Astrocyte (in vitro differentiated cells and primary cell): ENCODE data around the gene STX16. TPM values are rescaled to one million over a fixed set of nuclear protein-coding genes. Genes with fewer than 3 reads are reported as not detected.

Source experiments
- DNase-seq: peaks from one replicate; pipeline ENCODE4 v3.0.0-alpha.2; 2010; ENCODE audit warnings: low read depth
- FAIRE-seq: peaks from 2 replicates; lab custom pipeline; 2011; peaks lifted over from hg19 to GRCh38; lab: Jason Lieb, UNC
- H2AFZ ChIP-seq: 2 replicates; pipeline ENCODE4 v1.6.0; 2012; ENCODE audit warnings: low read depth, low read length, inconsistent platforms
- H3K27ac ChIP-seq: 2 replicates; pipeline ENCODE4 v1.5.1; 2011; ENCODE audit warnings: low read depth, low read length, inconsistent platforms
- H3K27me3 ChIP-seq: 2 replicates; pipeline ENCODE4 v1.6.0; 2011; ENCODE audit warnings: low read length, inconsistent platforms; ENCODE audit not compliant: insufficient read depth
- H3K36me3 ChIP-seq: 2 replicates; pipeline ENCODE4 v1.5.1; 2011; ENCODE audit warnings: low read length, inconsistent platforms; ENCODE audit not compliant: insufficient read depth
- H3K4me1 ChIP-seq: 2 replicates; pipeline ENCODE4 v1.5.1; 2011; ENCODE audit warnings: low read length, inconsistent platforms; ENCODE audit not compliant: insufficient read depth
- H3K4me2 ChIP-seq: 2 replicates; pipeline ENCODE4 v1.6.0; 2012; ENCODE audit warnings: low read length, inconsistent platforms
- H3K4me3 ChIP-seq: 2 replicates; pipeline ENCODE4 v1.5.1; 2011; ENCODE audit warnings: low read depth, mild to moderate bottlenecking, low read length, inconsistent platforms; ENCODE audit not compliant: insufficient read depth
- H3K79me2 ChIP-seq: 2 replicates; pipeline ENCODE4 v1.6.0; 2012; ENCODE audit warnings: mild to moderate bottlenecking, low read length, inconsistent platforms; ENCODE audit not compliant: insufficient read depth
- H3K9ac ChIP-seq: 2 replicates; pipeline ENCODE4 v1.6.0; 2012; ENCODE audit warnings: mild to moderate bottlenecking, low read length, inconsistent platforms
- H3K9me3 ChIP-seq: 2 replicates; pipeline ENCODE4 v1.5.1; 2012; ENCODE audit warnings: low read depth, mild to moderate bottlenecking, low read length, inconsistent platforms; ENCODE audit not compliant: insufficient read depth
- H4K20me1 ChIP-seq: 2 replicates; pipeline ENCODE4 v1.6.0; 2012; ENCODE audit warnings: low read length, inconsistent platforms; ENCODE audit not compliant: insufficient read depth
- H3K27ac Mint-ChIP-seq: one replicate; pipeline ENCODE4 v1.8.0; 2021; ENCODE audit warnings: mild to moderate bottlenecking, mixed read lengths; ENCODE audit not compliant: unreplicated experiment
- H3K27me3 Mint-ChIP-seq: one replicate; pipeline ENCODE4 v1.8.0; 2021; ENCODE audit warnings: low read depth, mixed read lengths; ENCODE audit not compliant: unreplicated experiment
- H3K36me3 Mint-ChIP-seq: one replicate; pipeline ENCODE4 v1.8.0; 2021; ENCODE audit warnings: low read depth, mixed read lengths; ENCODE audit not compliant: unreplicated experiment
- H3K4me1 Mint-ChIP-seq: one replicate; pipeline ENCODE4 v1.8.0; 2021; ENCODE audit warnings: low read depth, mixed read lengths; ENCODE audit not compliant: unreplicated experiment
- H3K4me3 Mint-ChIP-seq: one replicate; pipeline ENCODE4 v1.8.0; 2021; ENCODE audit warnings: mild to moderate bottlenecking, moderate library complexity, mixed read lengths; ENCODE audit not compliant: unreplicated experiment
- H3K9me3 Mint-ChIP-seq: one replicate; pipeline ENCODE4 v1.8.0; 2021; ENCODE audit warnings: mild to moderate bottlenecking, mixed read lengths; ENCODE audit not compliant: unreplicated experiment
- EZH2 ChIP-seq: IDR thresholded peaks from 2 replicates; pipeline ENCODE4 v1.6.1; 2012; ENCODE audit warnings: mild to moderate bottlenecking, low read length, inconsistent platforms; ENCODE audit not compliant: insufficient read depth
- total RNA-seq: library from RNA; stranded (reverse); gene quantifications from 2 replicates; pipeline ENCODE4 v1.2.1, GENCODE V29; 2021
- TF ChIP-seq, protein P1 (sequence below): IDR thresholded peaks from 2 replicates; pipeline ENCODE4 v1.5.1; 2011; ENCODE audit warnings: low read depth, mild to moderate bottlenecking, inconsistent platforms, low read length, moderate library complexity; ENCODE audit not compliant: insufficient read depth

Gene STX16
- total RNA-seq, 1 donor from 2014 or later = 59.3 TPM

DNA sequence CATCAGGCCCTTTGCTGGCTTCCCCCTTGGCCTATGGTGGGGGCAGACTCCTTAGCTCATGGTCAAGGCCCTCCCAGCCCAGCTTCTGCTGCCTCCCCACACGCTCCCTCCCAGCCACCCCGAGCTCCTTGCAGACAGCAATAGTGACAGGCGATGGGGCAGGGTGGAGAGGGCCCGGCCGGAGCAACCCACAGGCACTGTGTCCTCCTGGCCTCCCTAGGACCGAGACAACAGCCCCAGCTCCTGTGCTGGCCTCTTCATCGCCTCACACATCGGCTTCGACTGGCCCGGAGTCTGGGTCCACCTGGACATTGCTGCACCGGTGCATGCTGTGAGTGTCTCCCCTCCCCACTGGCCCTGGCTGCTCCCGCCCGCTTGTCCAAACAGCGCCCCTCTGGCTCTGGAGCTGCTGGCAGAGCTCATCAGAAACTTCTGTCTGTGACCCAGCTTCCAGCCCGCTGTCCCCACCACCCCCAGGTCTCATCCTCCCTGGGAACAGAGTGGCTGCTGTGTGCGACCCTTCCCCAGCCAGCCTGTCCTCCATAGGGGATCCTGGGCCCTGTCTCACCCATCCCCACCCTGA, 63.3 kb downstream of the STX16 start:
- Histone ChIP-seq H3K4me1 (no peaks in the 10 kb centered on the region), H3K27me3 (peaks cover 4% of the 10 kb centered on the region), H4K20me1 (no peaks in the 10 kb centered on the region), H3K36me3 (no peaks in the 10 kb centered on the region), H3K27ac (no peak overlapping the region), H3K9ac (no peak overlapping the region), H3K9me3 (no peaks in the 10 kb centered on the region), H3K4me2 (no peak overlapping the region), H3K79me2 (no peaks in the 10 kb centered on the region), H2AFZ (no peak overlapping the region), H3K4me3 (no peak overlapping the region)
- Mint-ChIP-seq H3K27ac (no peak overlapping the region), H3K27me3 (peaks cover 8% of the 10 kb centered on the region), H3K4me3 (no peak overlapping the region), H3K36me3 (peaks cover under 1% of the 10 kb centered on the region), H3K9me3 (no peaks in the 10 kb centered on the region), H3K4me1 (no peaks in the 10 kb centered on the region)
- no peak for FAIRE-seq
- TF ChIP-seq, protein P1, sequence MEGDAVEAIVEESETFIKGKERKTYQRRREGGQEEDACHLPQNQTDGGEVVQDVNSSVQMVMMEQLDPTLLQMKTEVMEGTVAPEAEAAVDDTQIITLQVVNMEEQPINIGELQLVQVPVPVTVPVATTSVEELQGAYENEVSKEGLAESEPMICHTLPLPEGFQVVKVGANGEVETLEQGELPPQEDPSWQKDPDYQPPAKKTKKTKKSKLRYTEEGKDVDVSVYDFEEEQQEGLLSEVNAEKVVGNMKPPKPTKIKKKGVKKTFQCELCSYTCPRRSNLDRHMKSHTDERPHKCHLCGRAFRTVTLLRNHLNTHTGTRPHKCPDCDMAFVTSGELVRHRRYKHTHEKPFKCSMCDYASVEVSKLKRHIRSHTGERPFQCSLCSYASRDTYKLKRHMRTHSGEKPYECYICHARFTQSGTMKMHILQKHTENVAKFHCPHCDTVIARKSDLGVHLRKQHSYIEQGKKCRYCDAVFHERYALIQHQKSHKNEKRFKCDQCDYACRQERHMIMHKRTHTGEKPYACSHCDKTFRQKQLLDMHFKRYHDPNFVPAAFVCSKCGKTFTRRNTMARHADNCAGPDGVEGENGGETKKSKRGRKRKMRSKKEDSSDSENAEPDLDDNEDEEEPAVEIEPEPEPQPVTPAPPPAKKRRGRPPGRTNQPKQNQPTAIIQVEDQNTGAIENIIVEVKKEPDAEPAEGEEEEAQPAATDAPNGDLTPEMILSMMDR = no peak
- TF ChIP-seq EZH2 = no peak
- DNase-seq = no peak

GRCh38 chr20:58714923-58715351, 63.9 kb downstream of the STX16 start:
- Histone ChIP-seq H3K4me2 (no peak overlapping the region), H3K27me3 (peaks cover 4% of the 10 kb centered on the region), H3K9me3 (no peaks in the 10 kb centered on the region), H3K79me2 (no peaks in the 10 kb centered on the region), H3K36me3 (no peaks in the 10 kb centered on the region), H2AFZ (no peak overlapping the region), H3K27ac (no peak overlapping the region), H3K9ac (no peak overlapping the region), H4K20me1 (no peaks in the 10 kb centered on the region), H3K4me3 (no peak overlapping the region), H3K4me1 (no peaks in the 10 kb centered on the region)
- Mint-ChIP-seq H3K27ac (no peak overlapping the region), H3K9me3 (no peaks in the 10 kb centered on the region), H3K4me1 (no peaks in the 10 kb centered on the region), H3K36me3 (no peaks in the 10 kb centered on the region), H3K4me3 (no peak overlapping the region), H3K27me3 (peaks cover 11% of the 10 kb centered on the region)
- no peak for FAIRE-seq
- TF ChIP-seq EZH2 = no peak
- TF ChIP-seq, protein P1 = no peak
- no peak for DNase-seq

GRCh38 chr20:58715391-58715800, 64.3 kb downstream of the STX16 start:
- no peaks in the 10 kb centered on the region for H3K4me1 ChIP-seq
- no peak overlapping the region for H3K27ac ChIP-seq
- H3K4me2 ChIP-seq = no peak overlapping the region
- H3K4me3 ChIP-seq = no peak overlapping the region
- Mint-ChIP-seq H3K9me3 (no peaks in the 10 kb centered on the region), H3K27ac (no peak overlapping the region), H3K4me3 (no peak overlapping the region), H3K36me3 (no peaks in the 10 kb centered on the region), H3K4me1 (no peaks in the 10 kb centered on the region), H3K27me3 (peaks cover 11% of the 10 kb centered on the region)
- peaks cover 4% of the 10 kb centered on the region for H3K27me3 ChIP-seq
- no peaks in the 10 kb centered on the region for H4K20me1 ChIP-seq
- FAIRE-seq (no peak), DNase-seq (no peak)
- no peak overlapping the region for H3K9ac ChIP-seq
- no peak overlapping the region for H2AFZ ChIP-seq
- no peaks in the 10 kb centered on the region for H3K9me3 ChIP-seq
- H3K36me3 ChIP-seq = no peaks in the 10 kb centered on the region
- TF ChIP-seq EZH2 = no peak
- TF ChIP-seq, protein P1 = no peak
- H3K79me2 ChIP-seq = no peaks in the 10 kb centered on the region
